ENCODE measurements around the gene RNF123.

DNA sequence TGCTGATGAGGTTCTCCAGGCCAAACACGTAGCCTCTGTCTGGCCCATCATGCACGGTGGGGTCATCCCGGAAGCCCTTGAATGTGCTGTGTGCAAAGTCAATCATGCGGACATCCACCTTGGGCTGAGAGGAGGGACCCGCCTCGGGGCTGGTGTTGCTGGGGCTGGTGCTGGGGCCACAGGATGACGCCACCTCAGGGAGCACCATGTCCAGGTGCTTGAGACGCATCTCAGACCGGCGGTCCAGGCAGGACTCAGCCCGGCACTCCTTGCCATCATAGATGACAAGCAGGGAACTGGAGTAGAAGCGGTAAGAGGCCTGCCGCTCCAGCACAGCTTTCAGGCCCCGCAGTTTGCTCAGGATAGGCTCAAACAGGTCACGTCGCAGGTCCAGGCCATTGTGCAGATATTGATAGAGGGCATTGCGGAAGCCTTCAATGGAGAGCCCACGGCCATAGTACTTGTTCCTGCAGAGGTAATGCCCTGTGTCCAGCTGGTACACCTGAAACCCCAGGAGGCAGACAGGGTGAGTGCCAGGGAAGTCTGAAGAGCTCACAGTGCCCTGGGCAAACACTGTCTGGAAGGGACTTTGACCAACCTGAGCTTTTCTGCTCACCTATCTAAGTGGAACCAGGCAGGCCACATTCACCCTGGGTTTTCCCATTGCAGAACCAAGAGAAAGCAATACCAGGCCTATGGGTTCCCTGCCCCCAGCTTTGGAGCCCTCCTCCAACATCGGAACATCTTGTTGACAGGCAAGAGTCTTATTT lies 38.0 kb downstream of the RNF123 start:
- TF ChIP-seq EZH2 (IDR thresholded peaks at IDR 0.05; ENCODE audit: borderline replicate concordance, low read length): no peak
- TF ChIP-seq, protein P1, sequence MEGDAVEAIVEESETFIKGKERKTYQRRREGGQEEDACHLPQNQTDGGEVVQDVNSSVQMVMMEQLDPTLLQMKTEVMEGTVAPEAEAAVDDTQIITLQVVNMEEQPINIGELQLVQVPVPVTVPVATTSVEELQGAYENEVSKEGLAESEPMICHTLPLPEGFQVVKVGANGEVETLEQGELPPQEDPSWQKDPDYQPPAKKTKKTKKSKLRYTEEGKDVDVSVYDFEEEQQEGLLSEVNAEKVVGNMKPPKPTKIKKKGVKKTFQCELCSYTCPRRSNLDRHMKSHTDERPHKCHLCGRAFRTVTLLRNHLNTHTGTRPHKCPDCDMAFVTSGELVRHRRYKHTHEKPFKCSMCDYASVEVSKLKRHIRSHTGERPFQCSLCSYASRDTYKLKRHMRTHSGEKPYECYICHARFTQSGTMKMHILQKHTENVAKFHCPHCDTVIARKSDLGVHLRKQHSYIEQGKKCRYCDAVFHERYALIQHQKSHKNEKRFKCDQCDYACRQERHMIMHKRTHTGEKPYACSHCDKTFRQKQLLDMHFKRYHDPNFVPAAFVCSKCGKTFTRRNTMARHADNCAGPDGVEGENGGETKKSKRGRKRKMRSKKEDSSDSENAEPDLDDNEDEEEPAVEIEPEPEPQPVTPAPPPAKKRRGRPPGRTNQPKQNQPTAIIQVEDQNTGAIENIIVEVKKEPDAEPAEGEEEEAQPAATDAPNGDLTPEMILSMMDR (conservative IDR thresholded peaks at IDR 0.05 in 1 of 2, IDR thresholded peaks at IDR 0.05 in 1 of 2; ENCODE audit: extremely low read depth in 1 of 2, insufficient read depth in 1 of 2, low read depth in 1 of 2, low read length in 2 of 2): no peak
